ENCODE measurements around the gene CGB8. TPM values are rescaled to one million over a fixed set of nuclear protein-coding genes. Genes with fewer than 3 reads are reported as not detected.

Gene CGB8
- polyA plus RNA-seq, 1 donor (not counting 4 experiments of a cell fraction or from before 2014, with no cell fraction given), result not detected

DNA sequence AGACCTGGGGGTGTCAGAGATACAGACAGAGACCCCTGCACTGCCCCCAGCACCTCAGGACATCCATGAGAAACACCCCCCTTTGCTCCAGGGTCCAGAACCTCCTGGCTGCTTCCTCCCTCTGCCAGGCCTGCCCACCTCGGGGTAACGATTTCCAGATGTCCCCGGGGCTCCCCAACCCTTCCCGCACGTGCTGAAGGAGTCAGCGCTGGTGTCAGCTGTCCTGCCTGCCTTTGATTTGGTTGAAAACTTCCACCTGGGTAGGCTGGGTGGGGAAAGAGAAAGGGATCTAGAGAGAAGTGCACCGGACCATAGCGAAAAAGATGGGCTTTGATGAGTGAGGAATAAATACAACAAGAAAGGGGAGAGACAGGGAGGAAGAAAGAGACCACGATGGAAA, 10.1 kb upstream of the CGB8 start:
- Histone ChIP-seq H3K4me2 (ENCODE audit: control insufficient read depth, extremely low read depth, insufficient read depth, low read depth, low read length) (no peak overlapping the region), H3K79me2 (ENCODE audit: control insufficient read depth, insufficient read depth, low read length) (no peaks in the 10 kb centered on the region), H3K4me1 (ENCODE audit: control insufficient read depth, extremely low read depth, insufficient read depth, low read length) (peaks cover 21% of the 10 kb centered on the region), H3K9ac (ENCODE audit: control insufficient read depth, extremely low read depth, insufficient read depth, low read length) (no peak overlapping the region), H4K20me1 (ENCODE audit: control insufficient read depth, extremely low read depth, insufficient read depth, low read length) (no peaks in the 10 kb centered on the region), H3K27me3 (ENCODE audit: control insufficient read depth, extremely low read depth, insufficient read depth, low read length) (no peaks in the 10 kb centered on the region), H3K9me1 (ENCODE audit: control insufficient read depth, extremely low read depth, insufficient read depth, low read length) (peaks cover 2% of the 10 kb centered on the region), H3K36me3 (ENCODE audit: control insufficient read depth in 2 of 2, extremely low read depth in 1 of 2, insufficient read depth in 2 of 2, low read length in 2 of 2) (peaks cover 3 to 4% of the 10 kb centered on the region in 2 experiments), H3K27ac (ENCODE audit: control insufficient read depth, insufficient read depth, low read length) (no peak overlapping the region), H3K4me3 (ENCODE audit: control insufficient read depth in 2 of 3, extremely low read depth in 1 of 3, insufficient read depth in 2 of 3, low read depth in 1 of 3, low read length in 3 of 3) (no peak overlapping the region), H3K9me3 (ENCODE audit: control insufficient read depth, low read depth, low read length) (no peaks in the 10 kb centered on the region), H2AFZ (ENCODE audit: control insufficient read depth, low read length) (no peak overlapping the region)
- DNase-seq (ENCODE audit: low read depth, low spot score) (no peak), FAIRE-seq (no peak)
- dilution Hi-C loops (cut with MboI; ENCODE audit: extremely low pct_ligation_motif_present, low sequenced_read_pairs), result no loop called here
- TF ChIP-seq, protein P1, sequence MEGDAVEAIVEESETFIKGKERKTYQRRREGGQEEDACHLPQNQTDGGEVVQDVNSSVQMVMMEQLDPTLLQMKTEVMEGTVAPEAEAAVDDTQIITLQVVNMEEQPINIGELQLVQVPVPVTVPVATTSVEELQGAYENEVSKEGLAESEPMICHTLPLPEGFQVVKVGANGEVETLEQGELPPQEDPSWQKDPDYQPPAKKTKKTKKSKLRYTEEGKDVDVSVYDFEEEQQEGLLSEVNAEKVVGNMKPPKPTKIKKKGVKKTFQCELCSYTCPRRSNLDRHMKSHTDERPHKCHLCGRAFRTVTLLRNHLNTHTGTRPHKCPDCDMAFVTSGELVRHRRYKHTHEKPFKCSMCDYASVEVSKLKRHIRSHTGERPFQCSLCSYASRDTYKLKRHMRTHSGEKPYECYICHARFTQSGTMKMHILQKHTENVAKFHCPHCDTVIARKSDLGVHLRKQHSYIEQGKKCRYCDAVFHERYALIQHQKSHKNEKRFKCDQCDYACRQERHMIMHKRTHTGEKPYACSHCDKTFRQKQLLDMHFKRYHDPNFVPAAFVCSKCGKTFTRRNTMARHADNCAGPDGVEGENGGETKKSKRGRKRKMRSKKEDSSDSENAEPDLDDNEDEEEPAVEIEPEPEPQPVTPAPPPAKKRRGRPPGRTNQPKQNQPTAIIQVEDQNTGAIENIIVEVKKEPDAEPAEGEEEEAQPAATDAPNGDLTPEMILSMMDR (optimal IDR thresholded peaks at IDR 0.05 in 1 of 3, IDR thresholded peaks at IDR 0.05 in 1 of 3, conservative IDR thresholded peaks at IDR 0.05 in 1 of 3; ENCODE audit: extremely low read depth in 1 of 3, insufficient read depth in 2 of 3, low read length in 3 of 3), result no peak
- TF ChIP-seq EZH2 (IDR thresholded peaks at IDR 0.05; ENCODE audit: low read length), result no peak

DNA sequence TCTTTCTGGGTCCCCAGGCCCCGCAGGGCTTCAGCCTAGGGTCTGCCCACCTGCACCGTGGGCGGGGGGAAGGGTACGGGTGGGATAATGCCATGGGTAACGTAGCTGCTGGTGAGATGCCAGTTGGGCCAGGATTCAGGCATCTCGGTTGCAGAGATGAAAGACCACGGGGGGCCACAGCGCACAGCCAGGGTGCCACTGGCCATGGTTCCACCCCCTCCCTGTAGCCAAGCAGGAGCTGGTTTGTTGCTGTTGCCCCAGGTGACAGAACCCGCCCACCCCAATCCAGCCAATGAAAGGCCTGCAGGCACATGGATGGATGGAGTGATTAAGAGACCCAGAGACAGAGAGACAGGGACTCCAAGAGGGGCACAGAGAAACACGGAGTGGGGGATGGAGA, 9.7 kb upstream of the CGB8 start:
- no peak for DNase-seq (ENCODE audit: low read depth, low spot score)
- Histone ChIP-seq H3K4me1 (ENCODE audit: control insufficient read depth, extremely low read depth, insufficient read depth, low read length) (peaks cover 16% of the 10 kb centered on the region), H3K9me3 (ENCODE audit: control insufficient read depth, low read depth, low read length) (no peaks in the 10 kb centered on the region), H3K27me3 (ENCODE audit: control insufficient read depth, extremely low read depth, insufficient read depth, low read length) (no peaks in the 10 kb centered on the region), H3K79me2 (ENCODE audit: control insufficient read depth, insufficient read depth, low read length) (no peaks in the 10 kb centered on the region), H4K20me1 (ENCODE audit: control insufficient read depth, extremely low read depth, insufficient read depth, low read length) (no peaks in the 10 kb centered on the region), H3K9ac (ENCODE audit: control insufficient read depth, extremely low read depth, insufficient read depth, low read length) (no peak overlapping the region), H3K9me1 (ENCODE audit: control insufficient read depth, extremely low read depth, insufficient read depth, low read length) (peaks cover 2% of the 10 kb centered on the region), H2AFZ (ENCODE audit: control insufficient read depth, low read length) (no peak overlapping the region), H3K4me2 (ENCODE audit: control insufficient read depth, extremely low read depth, insufficient read depth, low read depth, low read length) (peak overlapping the region; percentile 10), H3K36me3 (ENCODE audit: control insufficient read depth in 2 of 2, extremely low read depth in 1 of 2, insufficient read depth in 2 of 2, low read length in 2 of 2) (peaks cover 3 to 4% of the 10 kb centered on the region in 2 experiments), H3K27ac (ENCODE audit: control insufficient read depth, insufficient read depth, low read length) (no peak overlapping the region), H3K4me3 (ENCODE audit: control insufficient read depth in 2 of 3, extremely low read depth in 1 of 3, insufficient read depth in 2 of 3, low read depth in 1 of 3, low read length in 3 of 3) (no peak overlapping the region)
- no peak for TF ChIP-seq EZH2 (IDR thresholded peaks at IDR 0.05; ENCODE audit: low read length)
- TF ChIP-seq, protein P1 (optimal IDR thresholded peaks at IDR 0.05 in 1 of 3, IDR thresholded peaks at IDR 0.05 in 1 of 3, conservative IDR thresholded peaks at IDR 0.05 in 1 of 3; ENCODE audit: extremely low read depth in 1 of 3, insufficient read depth in 2 of 3, low read length in 3 of 3), result no peak
- FAIRE-seq, result no peak
- dilution Hi-C loops (cut with MboI; ENCODE audit: extremely low pct_ligation_motif_present, low sequenced_read_pairs), result no loop called here

Data from keratinocyte (primary cell).